Breast epithelium (tissue), 4 donors: Measurements from ENCODE around the gene FRMD4A. TPM values are rescaled to one million over a fixed set of nuclear protein-coding genes. Genes with fewer than 3 reads are reported as not detected.

Experiments used
- DNase-seq, 2 donors: peaks; one replicate each; pipeline ENCODE4 v3.0.0-alpha.2; 2019; ENCODE audit warnings: low spot score in 2 of 2
- H3K27ac ChIP-seq, 2 donors: fragments of 200-600 bp; sonication (generic) in 1 of 2; one replicate each; pipeline ENCODE4 v1.5.1; 2016 to 2019; ENCODE audit warnings: mild to moderate bottlenecking in 1 of 2
- H3K27me3 ChIP-seq, 2 donors: fragments of 200-600 bp; sonication (generic) in 1 of 2; one replicate each; pipeline versions ENCODE4 v1.5.1 to v1.6.0; 2017 to 2019; ENCODE audit warnings: control low read depth in 1 of 2, mild to moderate bottlenecking in 1 of 2
- H3K36me3 ChIP-seq: fragments of 200-600 bp; one replicate; pipeline ENCODE4 v1.5.1; 2019
- H3K4me1 ChIP-seq, 2 donors: fragments of 200-600 bp; sonication (generic); one replicate each; pipeline ENCODE4 v1.5.1; 2016 to 2019; ENCODE audit warnings: control low read depth in 1 of 2
- H3K4me3 ChIP-seq, 3 donors: fragments of 200-600 bp; sonication (generic); 1 replicate in 2 of 3; 2 replicates in 1 of 3; pipeline ENCODE4 v1.5.1; 2016 to 2019; ENCODE audit warnings: mild to moderate bottlenecking in 3 of 3, moderate library complexity in 2 of 3
- H3K9me3 ChIP-seq, 2 donors: fragments of 200-600 bp; sonication (generic) in 1 of 2; one replicate each; pipeline ENCODE4 v1.5.1; 2016 to 2019; ENCODE audit warnings: control low read depth in 1 of 2
- POLR2A ChIP-seq: fragments of 450-650 bp; IDR thresholded peaks from one replicate; pipeline ENCODE4 v1.6.1; 2016; ENCODE audit warnings: antibody characterized with exemption, mild to moderate bottlenecking, moderate library complexity
- POLR2AphosphoS5 ChIP-seq, 3 donors: sonication (generic); formaldehyde crosslinking; IDR thresholded peaks; one replicate each; pipeline ENCODE4 v1.6.1; 2017; ENCODE audit warnings: antibody characterized with exemption in 3 of 3
- intact Hi-C: fragments of 100-400 bp; cut with DNase I; formaldehyde crosslinking; loops from one replicate; pipeline ENCODE4 v1.15.1; 2023; ENCODE audit warnings: low total_unique reads
- total RNA-seq, 3 donors: library from RNA; depleted of rRNA; stranded (reverse); fragments of >200 nt; gene quantifications; one replicate each; pipeline ENCODE4 v1.1.0, GENCODE V29; 2016
- TF ChIP-seq, protein P1 (sequence below), 3 donors: fragments of 450-650 bp; IDR thresholded peaks; one replicate each; pipeline ENCODE4 v1.5.1; 2016 to 2017; ENCODE audit warnings: antibody characterized with exemption in 3 of 3, mild to moderate bottlenecking in 3 of 3, moderate library complexity in 3 of 3

The FRMD4A gene
- total RNA-seq, 3 donors from 2014 or later: 27.5 to 107 (median 34.4) TPM

DNA sequence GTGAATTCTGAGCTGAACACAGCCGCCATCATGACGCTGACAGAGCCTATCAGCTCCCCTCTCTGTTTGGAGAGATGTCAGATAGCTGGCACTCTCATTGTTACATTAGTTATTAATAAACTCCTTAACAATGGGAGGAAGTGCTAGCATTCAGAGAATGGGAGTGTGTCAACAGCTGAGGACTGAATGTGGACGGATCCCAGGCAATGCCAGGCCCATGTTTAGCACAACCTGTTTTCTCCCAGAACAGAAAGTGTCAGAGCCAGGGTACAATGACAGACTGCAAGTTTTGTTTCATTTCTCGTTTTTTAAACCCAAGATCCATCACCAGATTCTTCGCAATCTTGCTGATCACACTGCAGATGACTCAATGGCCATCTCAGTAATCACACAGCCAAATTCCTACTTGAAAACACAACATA lies 644.4 kb downstream of the FRMD4A start:
- H3K27me3 ChIP-seq: no peaks in the 10 kb centered on the region
- H3K27ac ChIP-seq: peak overlapping the region; percentile 75 to 87
- H3K4me1 ChIP-seq: peaks cover 0 to 11% of the 10 kb centered on the region in 2 donors
- peak in 1 of 3 donors; percentile 28 for TF ChIP-seq POLR2AphosphoS5 (IDR thresholded peaks at IDR 0.05)
- TF ChIP-seq, protein P1, sequence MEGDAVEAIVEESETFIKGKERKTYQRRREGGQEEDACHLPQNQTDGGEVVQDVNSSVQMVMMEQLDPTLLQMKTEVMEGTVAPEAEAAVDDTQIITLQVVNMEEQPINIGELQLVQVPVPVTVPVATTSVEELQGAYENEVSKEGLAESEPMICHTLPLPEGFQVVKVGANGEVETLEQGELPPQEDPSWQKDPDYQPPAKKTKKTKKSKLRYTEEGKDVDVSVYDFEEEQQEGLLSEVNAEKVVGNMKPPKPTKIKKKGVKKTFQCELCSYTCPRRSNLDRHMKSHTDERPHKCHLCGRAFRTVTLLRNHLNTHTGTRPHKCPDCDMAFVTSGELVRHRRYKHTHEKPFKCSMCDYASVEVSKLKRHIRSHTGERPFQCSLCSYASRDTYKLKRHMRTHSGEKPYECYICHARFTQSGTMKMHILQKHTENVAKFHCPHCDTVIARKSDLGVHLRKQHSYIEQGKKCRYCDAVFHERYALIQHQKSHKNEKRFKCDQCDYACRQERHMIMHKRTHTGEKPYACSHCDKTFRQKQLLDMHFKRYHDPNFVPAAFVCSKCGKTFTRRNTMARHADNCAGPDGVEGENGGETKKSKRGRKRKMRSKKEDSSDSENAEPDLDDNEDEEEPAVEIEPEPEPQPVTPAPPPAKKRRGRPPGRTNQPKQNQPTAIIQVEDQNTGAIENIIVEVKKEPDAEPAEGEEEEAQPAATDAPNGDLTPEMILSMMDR (IDR thresholded peaks at IDR 0.05): no peak
- no peaks in the 10 kb centered on the region for H3K9me3 ChIP-seq
- DNase-seq: no peak
- peak overlapping the region in 1 of 3 donors; percentile 16 for H3K4me3 ChIP-seq
- intact Hi-C loops: no loop called here
- H3K36me3 ChIP-seq: no peaks in the 10 kb centered on the region

- peak in 1 of 2 donors; percentile 35 for DNase-seq
- intact Hi-C loops: no loop called here
- Histone ChIP-seq H3K4me3 (peak overlapping the region in 1 of 3 donors; percentile 16), H3K27me3 (no peaks in the 10 kb centered on the region), H3K36me3 (no peaks in the 10 kb centered on the region), H3K4me1 (peaks cover 0 to 11% of the 10 kb centered on the region in 2 donors), H3K27ac (peak overlapping the region; percentile 75 to 87), H3K9me3 (no peaks in the 10 kb centered on the region)
- TF ChIP-seq POLR2AphosphoS5 (IDR thresholded peaks at IDR 0.05) (no peak), POLR2A (no peak)
- TF ChIP-seq, protein P1 (IDR thresholded peaks at IDR 0.05): no peak
Measured at GRCh38 chr10:13685885-13686284, 644.8 kb downstream of the FRMD4A start.

- H3K4me3 ChIP-seq: peak overlapping the region in 1 of 3 donors; percentile 35
- intact Hi-C loops: no loop called here
- H3K27me3 ChIP-seq: no peaks in the 10 kb centered on the region
- H3K36me3 ChIP-seq: no peaks in the 10 kb centered on the region
- TF ChIP-seq, protein P1 (IDR thresholded peaks at IDR 0.05): no peak
- TF ChIP-seq POLR2AphosphoS5 (IDR thresholded peaks at IDR 0.05) (no peak), POLR2A (no peak)
- DNase-seq: no peak
- H3K27ac ChIP-seq: peak overlapping the region; percentile 75 to 76
- H3K9me3 ChIP-seq: no peaks in the 10 kb centered on the region
- H3K4me1 ChIP-seq: peaks cover 0 to 11% of the 10 kb centered on the region in 2 donors
Measured at GRCh38 chr10:13684806-13685482, 645.8 kb downstream of the FRMD4A start.

DNA sequence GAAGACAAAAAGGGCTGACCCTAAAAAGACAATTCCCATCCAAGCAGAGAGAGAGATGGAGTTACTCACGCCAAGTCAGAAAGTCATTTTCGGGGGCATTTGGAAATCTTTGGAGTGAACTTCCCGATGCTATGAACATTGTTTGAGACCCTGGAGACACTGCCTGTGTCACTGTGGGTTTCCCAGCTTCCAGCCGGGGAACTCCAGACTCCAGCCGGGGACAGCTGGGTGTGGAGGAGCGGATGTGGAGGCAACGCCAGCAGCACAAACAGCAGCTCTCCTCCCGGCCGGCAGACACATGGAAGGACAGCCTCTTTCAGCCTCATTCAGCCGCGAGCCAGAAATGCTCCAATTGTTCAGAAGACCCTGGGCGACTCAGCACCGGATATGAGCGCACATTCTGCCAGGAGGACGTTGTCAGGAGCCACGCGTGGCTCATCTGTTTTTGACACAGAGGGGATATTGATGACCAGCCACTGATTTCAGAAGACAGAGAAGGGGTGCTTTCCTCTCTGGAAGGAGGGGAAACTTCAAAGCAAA lies 646.4 kb downstream of the FRMD4A start:
- Histone ChIP-seq H3K4me3 (peak overlapping the region in 1 of 3 donors; percentile 35), H3K9me3 (no peaks in the 10 kb centered on the region), H3K36me3 (no peaks in the 10 kb centered on the region), H3K27me3 (no peaks in the 10 kb centered on the region), H3K4me1 (peaks cover 0 to 11% of the 10 kb centered on the region in 2 donors), H3K27ac (peak overlapping the region; percentile 54 to 76)
- no peak for DNase-seq
- intact Hi-C loops: no loop called here
- TF ChIP-seq, protein P1 (IDR thresholded peaks at IDR 0.05): no peak
- no peak for TF ChIP-seq POLR2A
- TF ChIP-seq POLR2AphosphoS5 (IDR thresholded peaks at IDR 0.05): no peak

GRCh38 chr10:13683017-13683416 lies 647.7 kb downstream of the FRMD4A start:
- no peaks in the 10 kb centered on the region for H3K9me3 ChIP-seq
- no peak overlapping the region for H3K27ac ChIP-seq
- no peaks in the 10 kb centered on the region for H3K27me3 ChIP-seq
- no peak overlapping the region for H3K4me3 ChIP-seq
- TF ChIP-seq POLR2A: no peak
- TF ChIP-seq, protein P1 (IDR thresholded peaks at IDR 0.05): no peak
- no peak for TF ChIP-seq POLR2AphosphoS5 (IDR thresholded peaks at IDR 0.05)
- H3K36me3 ChIP-seq: no peaks in the 10 kb centered on the region
- intact Hi-C loops: no loop called here
- no peak for DNase-seq
- H3K4me1 ChIP-seq: peaks cover 0 to 11% of the 10 kb centered on the region in 2 donors
